ENCODE results near the gene VAT1L. TPM values are rescaled to one million over a fixed set of nuclear protein-coding genes. Genes with fewer than 3 reads are reported as not detected.
A peak's percentile ranks its signal among the peaks of the same experiment; 100 is the strongest.

Gene VAT1L
- total RNA-seq, 6 experiments from 2014 or later = 0.19 to 0.64 (median 0.51) TPM; not detected in 1

DNA sequence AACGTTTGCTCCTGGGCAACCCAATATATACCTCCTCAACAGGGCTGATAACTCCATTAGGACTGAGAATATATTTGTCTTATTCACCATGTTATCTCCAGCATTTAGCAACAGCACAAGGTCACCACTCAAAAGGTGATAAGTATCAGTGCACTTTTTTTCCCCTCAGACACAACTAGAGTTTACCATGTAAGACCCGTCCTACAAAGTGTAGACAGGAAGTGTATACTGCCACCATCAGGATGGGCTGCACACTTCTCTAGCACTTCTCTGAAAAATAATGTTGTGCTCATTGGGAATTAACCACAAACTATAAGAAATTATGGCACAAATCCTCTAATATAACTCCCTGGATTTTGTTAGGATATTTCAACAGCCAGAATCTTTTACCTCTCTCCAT is 5.7 kb upstream of the VAT1L start:
- Histone ChIP-seq H3K4me3 (no peak overlapping the region), H3K27me3 (peaks cover 0 to under 1% of the 10 kb centered on the region in 2 donors), H3K9me3 (no peaks in the 10 kb centered on the region), H3K36me3 (no peaks in the 10 kb centered on the region), H3K4me1 (peaks cover 0 to 7% (median 3%) of the 10 kb centered on the region in 4 donors), H3K27ac (no peak overlapping the region)
- intact Hi-C loops (cut with DNase I) = loop anchor here in 1 of 2 donors (10.0 kb wide), 2 partner anchors 98 to 182 kb away; no protein-coding TSS in a partner anchor
- WGBS (ENCODE audit: insufficient coverage, low coverage, low lambda C conversion rate, missing lambda C conversion rate) = 27% methylated on average over 2 of the region's 2 CpGs
- ATAC-seq = peak; percentile 75 to 91 (median 88)
- TF ChIP-seq, protein P1, sequence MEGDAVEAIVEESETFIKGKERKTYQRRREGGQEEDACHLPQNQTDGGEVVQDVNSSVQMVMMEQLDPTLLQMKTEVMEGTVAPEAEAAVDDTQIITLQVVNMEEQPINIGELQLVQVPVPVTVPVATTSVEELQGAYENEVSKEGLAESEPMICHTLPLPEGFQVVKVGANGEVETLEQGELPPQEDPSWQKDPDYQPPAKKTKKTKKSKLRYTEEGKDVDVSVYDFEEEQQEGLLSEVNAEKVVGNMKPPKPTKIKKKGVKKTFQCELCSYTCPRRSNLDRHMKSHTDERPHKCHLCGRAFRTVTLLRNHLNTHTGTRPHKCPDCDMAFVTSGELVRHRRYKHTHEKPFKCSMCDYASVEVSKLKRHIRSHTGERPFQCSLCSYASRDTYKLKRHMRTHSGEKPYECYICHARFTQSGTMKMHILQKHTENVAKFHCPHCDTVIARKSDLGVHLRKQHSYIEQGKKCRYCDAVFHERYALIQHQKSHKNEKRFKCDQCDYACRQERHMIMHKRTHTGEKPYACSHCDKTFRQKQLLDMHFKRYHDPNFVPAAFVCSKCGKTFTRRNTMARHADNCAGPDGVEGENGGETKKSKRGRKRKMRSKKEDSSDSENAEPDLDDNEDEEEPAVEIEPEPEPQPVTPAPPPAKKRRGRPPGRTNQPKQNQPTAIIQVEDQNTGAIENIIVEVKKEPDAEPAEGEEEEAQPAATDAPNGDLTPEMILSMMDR (IDR thresholded peaks at IDR 0.05) = peak; percentile 46 to 80 (median 71)
- TF ChIP-seq POLR2A (IDR thresholded peaks at IDR 0.05) = no peak
- DNase-seq = no peak

DNA sequence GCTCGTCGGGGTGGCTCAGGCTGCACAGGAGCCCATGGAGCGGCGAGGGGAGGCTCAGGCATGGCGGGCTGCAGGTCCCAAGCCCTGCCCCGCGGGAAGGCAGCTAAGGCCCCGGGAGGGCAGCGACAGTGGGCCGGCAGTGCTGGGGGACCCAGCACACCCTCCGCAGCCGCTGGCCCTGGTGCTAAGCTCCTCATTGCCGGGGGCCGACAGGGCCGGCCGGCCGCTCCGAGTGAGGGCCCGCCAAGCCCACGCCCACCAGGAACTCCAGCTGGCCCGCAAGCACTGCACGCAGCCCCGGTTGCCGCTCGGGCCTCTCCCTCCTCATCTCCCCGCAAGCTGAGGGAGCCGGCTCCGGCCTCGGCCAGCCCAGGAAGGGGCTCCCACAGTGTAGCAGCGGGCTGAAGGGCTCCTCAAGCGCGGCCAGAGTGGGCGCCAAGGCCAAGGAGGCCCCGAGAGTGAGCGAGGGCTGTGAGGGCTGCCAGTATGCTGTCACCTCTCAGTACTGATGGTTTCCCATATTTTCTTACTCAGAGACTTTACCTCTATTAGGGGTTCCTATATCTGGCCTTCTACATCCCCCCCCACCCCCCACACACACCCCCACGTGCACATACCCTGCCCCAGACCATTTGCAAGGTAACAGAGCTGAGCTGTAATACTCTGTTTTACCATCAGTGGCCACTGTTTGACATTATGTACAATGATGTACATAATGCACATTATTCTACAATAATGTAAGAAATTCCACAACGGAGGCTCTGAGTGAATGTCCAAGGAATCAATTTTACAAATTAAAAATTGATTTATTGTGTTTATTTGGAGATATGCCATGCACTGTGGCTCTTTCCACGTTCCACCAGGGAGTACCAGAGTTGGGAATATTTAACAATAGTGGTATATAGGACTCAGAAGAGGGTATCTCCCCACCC is 3.7 kb upstream of the VAT1L start:
- Histone ChIP-seq H3K27ac (no peak overlapping the region), H3K27me3 (peaks cover 0 to 20% of the 10 kb centered on the region in 2 donors), H3K9me3 (no peaks in the 10 kb centered on the region), H3K36me3 (no peaks in the 10 kb centered on the region), H3K4me1 (peaks cover 0 to 10% (median 0%) of the 10 kb centered on the region in 4 donors), H3K4me3 (no peak overlapping the region)
- ATAC-seq (no peak), DNase-seq (no peak)
- intact Hi-C loops (cut with DNase I) = loop anchor here in 1 of 2 donors (10.0 kb wide), 2 partner anchors 100 to 180 kb away; no protein-coding TSS in a partner anchor
- TF ChIP-seq, protein P1 (IDR thresholded peaks at IDR 0.05) = peak in 2 of 4 donors; percentile 28 to 35
- no peak for TF ChIP-seq POLR2A (IDR thresholded peaks at IDR 0.05)
- 26% methylated on average over 3 of the region's 38 CpGs for WGBS (ENCODE audit: insufficient coverage, low coverage, low lambda C conversion rate, missing lambda C conversion rate)

GRCh38 chr16:77785373-77785764 is 3.0 kb upstream of the VAT1L start:
- intact Hi-C loops (cut with DNase I) = loop anchor here in 1 of 2 donors (10.0 kb wide), 2 partner anchors 101 to 179 kb away; no protein-coding TSS in a partner anchor
- Histone ChIP-seq H3K4me1 (peaks cover 0 to 10% (median 0%) of the 10 kb centered on the region in 4 donors), H3K9me3 (no peaks in the 10 kb centered on the region), H3K4me3 (no peak overlapping the region), H3K36me3 (no peaks in the 10 kb centered on the region), H3K27me3 (peaks cover 0 to 20% of the 10 kb centered on the region in 2 donors), H3K27ac (no peak overlapping the region)
- ATAC-seq = no peak
- DNase-seq = no peak
- no peak for TF ChIP-seq POLR2A (IDR thresholded peaks at IDR 0.05)
- TF ChIP-seq, protein P1 (IDR thresholded peaks at IDR 0.05) = no peak
- WGBS (ENCODE audit: insufficient coverage, low coverage, low lambda C conversion rate, missing lambda C conversion rate) = 67% methylated on average over 2 of the region's 2 CpGs

DNA sequence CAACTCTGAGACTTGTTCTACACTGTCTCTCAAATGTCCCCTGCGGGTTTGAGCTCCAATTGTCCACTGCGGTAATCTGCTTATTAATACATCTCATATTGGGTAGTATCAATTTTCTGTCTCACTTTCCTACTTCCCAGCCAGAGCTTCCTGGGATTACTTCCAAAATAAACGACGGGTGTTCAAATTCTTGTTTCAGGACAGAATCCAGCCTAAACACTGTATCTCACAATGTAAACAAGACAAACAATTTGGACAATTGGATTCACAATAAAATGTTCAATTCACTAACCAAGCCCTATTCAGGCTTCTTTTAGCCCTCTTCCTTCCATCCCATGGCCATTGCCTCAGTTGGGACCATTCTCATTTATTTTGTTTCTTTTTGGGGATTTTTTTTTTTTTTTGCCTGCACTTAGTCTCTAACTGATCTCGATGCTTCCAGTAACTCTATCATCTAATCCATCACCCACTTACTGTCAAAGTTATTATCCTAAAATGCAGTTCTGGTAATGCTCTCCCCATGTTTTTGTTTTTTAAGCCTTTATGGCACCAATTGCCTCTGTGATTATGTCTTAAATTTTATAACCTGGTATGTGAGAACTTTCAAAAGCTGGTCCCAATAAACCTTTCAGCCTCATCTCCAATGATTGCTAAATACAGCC is 2.0 kb upstream of the VAT1L start:
- peak in 1 of 4 donors; percentile 28 for ATAC-seq
- no peaks in the 10 kb centered on the region for H3K9me3 ChIP-seq
- H3K27ac ChIP-seq = no peak overlapping the region
- TF ChIP-seq, protein P1 (IDR thresholded peaks at IDR 0.05) = no peak
- no peak for TF ChIP-seq POLR2A (IDR thresholded peaks at IDR 0.05)
- no peaks in the 10 kb centered on the region for H3K36me3 ChIP-seq
- no peak for DNase-seq
- no peak overlapping the region for H3K4me3 ChIP-seq
- peaks cover 0 to 20% of the 10 kb centered on the region in 2 donors for H3K27me3 ChIP-seq
- intact Hi-C loops (cut with DNase I) = loop anchor here in 1 of 2 donors (10.0 kb wide), 2 partner anchors 102 to 178 kb away; no protein-coding TSS in a partner anchor
- 44% methylated on average over 5 of the region's 5 CpGs for WGBS (ENCODE audit: insufficient coverage, low coverage, low lambda C conversion rate, missing lambda C conversion rate)
- H3K4me1 ChIP-seq = peaks cover 0 to 10% (median 0%) of the 10 kb centered on the region in 4 donors

Data from right lobe of liver (tissue), 6 donors.